ENCODE measurements around the gene OGFR. TPM values are rescaled to one million over a fixed set of nuclear protein-coding genes. Genes with fewer than 3 reads are reported as not detected.

OGFR gene
- total RNA-seq, 2 experiments from 2014 or later: 53.5 to 54.1 TPM

GRCh38 chr20:62769346-62770071, 35.1 kb upstream of the OGFR start:
- CTCF ChIA-PET: no interaction called here
- POLR2A ChIA-PET: no interaction called here

- CTCF ChIA-PET: no interaction called here
- POLR2A ChIA-PET: no interaction called here
Measured at GRCh38 chr20:62770111-62770910, 34.3 kb upstream of the OGFR start.

- POLR2A ChIA-PET: no interaction called here
- CTCF ChIA-PET: no interaction called here
Measured at GRCh38 chr20:62770916-62771315, 33.7 kb upstream of the OGFR start.

GRCh38 chr20:62771396-62772102, 33.1 kb upstream of the OGFR start:
- CTCF ChIA-PET: no interaction called here

GRCh38 chr20:62772103-62772611, 32.5 kb upstream of the OGFR start:
- CTCF ChIA-PET: interaction anchor here (1.0 kb wide), 1 partner anchor 31 kb away, joined by 3 read pairs; no protein-coding TSS in a partner anchor
- POLR2A ChIA-PET: no interaction called here

More at GRCh38 chr20:62771396-62772102, 33.1 kb upstream of the OGFR start:
- POLR2A ChIA-PET: no interaction called here

GRCh38 chr20:62772619-62772989, 32.0 kb upstream of the OGFR start:
- ChIA-PET CTCF (interaction anchor here (1.0 kb wide), 1 partner anchor 32 kb away, joined by 3 read pairs; no protein-coding TSS in a partner anchor), POLR2A (no interaction called here)

- ChIA-PET POLR2A (no interaction called here), CTCF (interaction anchor here (0.7 to 1.0 kb wide), 2 partner anchors 32 kb away, joined by 3 read pairs; no protein-coding TSS in a partner anchor)
Measured at GRCh38 chr20:62772990-62773844, 31.4 kb upstream of the OGFR start.

GRCh38 chr20:62773845-62774714, 30.6 kb upstream of the OGFR start:
- ChIA-PET POLR2A (no interaction called here), CTCF (interaction anchor here (0.7 kb wide), 1 partner anchor 31 kb away, joined by 3 read pairs; no protein-coding TSS in a partner anchor)

GRCh38 chr20:62774762-62775161, 29.9 kb upstream of the OGFR start:
- ChIA-PET CTCF (no interaction called here), POLR2A (no interaction called here)

- ChIA-PET CTCF (no interaction called here), POLR2A (no interaction called here)
Measured at GRCh38 chr20:62775206-62775605, 29.4 kb upstream of the OGFR start.

GRCh38 chr20:62776035-62776691, 28.5 kb upstream of the OGFR start:
- POLR2A ChIA-PET: no interaction called here

GRCh38 chr20:62776692-62777527, 27.7 kb upstream of the OGFR start:
- ChIA-PET CTCF (interaction anchor here (0.9 kb wide), 1 partner anchor 14 kb away, joined by 3 read pairs; no protein-coding TSS in a partner anchor), POLR2A (no interaction called here)

More at GRCh38 chr20:62776035-62776691, 28.5 kb upstream of the OGFR start:
- CTCF ChIA-PET: interaction anchor here (0.9 kb wide), 1 partner anchor 15 kb away, joined by 3 read pairs; no protein-coding TSS in a partner anchor

GRCh38 chr20:62777528-62777830, 27.2 kb upstream of the OGFR start:
- ChIA-PET POLR2A (no interaction called here), CTCF (no interaction called here)

- ChIA-PET POLR2A (no interaction called here), CTCF (no interaction called here)
Measured at GRCh38 chr20:62778058-62778457, 26.6 kb upstream of the OGFR start.

- CTCF ChIA-PET: interaction anchor here (0.6 to 1.3 kb wide), 4 partner anchors 13 to 441 kb away, joined by 3 to 9 read pairs (median 3); no protein-coding TSS in a partner anchor
- POLR2A ChIA-PET: no interaction called here
Measured at GRCh38 chr20:62778601-62779416, 25.8 kb upstream of the OGFR start.

GRCh38 chr20:62779417-62779685, 25.3 kb upstream of the OGFR start:
- ChIA-PET CTCF (interaction anchor here (0.6 to 1.3 kb wide), 4 partner anchors 12 to 442 kb away, joined by 3 to 9 read pairs (median 3); no protein-coding TSS in a partner anchor), POLR2A (no interaction called here)

All from activated CD8-positive, alpha-beta memory T cell treated with anti-CD3 and anti-CD28 coated beads for 36 hours (primary cell).